Skin epidermis (tissue), 12 donors: Measurements from ENCODE around the gene CDC40.
"Not testable (repeated sequence)": the region's sequence is repeated elsewhere in the genome, so short reads cannot be mapped to it uniquely, and the experiment has no call there.

Experiments used
- H3K27ac ChIP-seq, 21 experiments: fragments of 200-600 bp; sonication (generic) in 11 of 21; one replicate each; pipeline ENCODE4 v1.5.0; 2020; ENCODE audit warnings: mild to moderate bottlenecking in 3 of 21, inconsistent platforms in 2 of 21, moderate library complexity in 2 of 21
- H3K4me3 ChIP-seq, 7 experiments: fragments of 200-600 bp; sonication (generic) in 2 of 7; one replicate each; pipeline ENCODE4 v1.5.0; 2020; ENCODE audit warnings: inconsistent platforms in 2 of 7, mild to moderate bottlenecking in 2 of 7, moderate library complexity in 1 of 7

The CDC40 gene

GRCh38 chr6:110256366-110256765, 76.1 kb downstream of the CDC40 start:
- no peak overlapping the region for H3K27ac ChIP-seq
- no peak overlapping the region for H3K4me3 ChIP-seq

GRCh38 chr6:110265273-110265672, 85.0 kb downstream of the CDC40 start:
- no peak overlapping the region for H3K27ac ChIP-seq
- no peak overlapping the region for H3K4me3 ChIP-seq

GRCh38 chr6:110266996-110267395, 86.8 kb downstream of the CDC40 start:
- H3K27ac ChIP-seq = no peak overlapping the region
- no peak overlapping the region for H3K4me3 ChIP-seq

GRCh38 chr6:110269623-110270022, 89.4 kb downstream of the CDC40 start:
- H3K27ac ChIP-seq = no peak overlapping the region
- no peak overlapping the region for H3K4me3 ChIP-seq

GRCh38 chr6:110270165-110270564, 89.9 kb downstream of the CDC40 start:
- Histone ChIP-seq H3K4me3 (no peak overlapping the region), H3K27ac (no peak overlapping the region)

GRCh38 chr6:110271732-110272022, 91.5 kb downstream of the CDC40 start:
- no peak overlapping the region for H3K27ac ChIP-seq
- H3K4me3 ChIP-seq = no peak overlapping the region

- H3K4me3 ChIP-seq, H3K27ac ChIP-seq: not testable (repeated sequence)
Observed at GRCh38 chr6:110272781-110273180, 92.6 kb downstream of the CDC40 start.

- no peak overlapping the region for H3K4me3 ChIP-seq
- H3K27ac ChIP-seq = no peak overlapping the region
Observed at GRCh38 chr6:110277100-110277665, 97.0 kb downstream of the CDC40 start.
